Ovary (tissue), 3 donors: ENCODE data around the gene SLIT3.

Experiments
- POLR2A ChIP-seq: fragments of 450-650 bp; IDR thresholded peaks from one replicate; pipeline ENCODE4 v1.6.1; 2017; ENCODE audit warnings: antibody characterized with exemption, mild to moderate bottlenecking, moderate library complexity
- TF ChIP-seq, protein P1 (sequence below), 3 donors: fragments of 450-650 bp in 2 of 3; fragments of 200-600 bp in 1 of 3; IDR thresholded peaks; one replicate each; pipeline versions ENCODE4 v1.5.1 to v1.8.0; 2016 to 2022; ENCODE audit warnings: antibody characterized with exemption in 3 of 3, mild to moderate bottlenecking in 1 of 3
- donor health status: DM: no; HTN: no; CAD: no.

DNA sequence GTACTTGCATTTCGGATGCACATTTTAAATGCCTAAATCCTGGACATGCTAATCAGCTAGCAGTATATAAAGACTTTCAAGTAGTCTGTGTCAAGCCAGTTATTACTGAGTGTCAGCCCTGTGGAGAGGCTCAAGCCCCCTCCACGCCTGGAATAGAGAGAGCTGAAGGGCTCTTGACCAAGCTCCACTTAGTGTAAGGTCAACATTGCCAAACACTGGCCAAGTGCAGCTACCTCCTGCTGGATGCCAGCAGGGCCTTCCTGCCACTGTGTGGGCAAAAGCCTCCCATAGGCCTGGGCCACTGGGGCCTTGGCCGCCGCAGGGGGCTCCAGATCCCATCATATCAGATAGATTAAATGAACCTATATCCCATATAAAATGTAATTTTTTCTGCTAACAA is 482.4 kb downstream of the SLIT3 start:
- TF ChIP-seq, protein P1, sequence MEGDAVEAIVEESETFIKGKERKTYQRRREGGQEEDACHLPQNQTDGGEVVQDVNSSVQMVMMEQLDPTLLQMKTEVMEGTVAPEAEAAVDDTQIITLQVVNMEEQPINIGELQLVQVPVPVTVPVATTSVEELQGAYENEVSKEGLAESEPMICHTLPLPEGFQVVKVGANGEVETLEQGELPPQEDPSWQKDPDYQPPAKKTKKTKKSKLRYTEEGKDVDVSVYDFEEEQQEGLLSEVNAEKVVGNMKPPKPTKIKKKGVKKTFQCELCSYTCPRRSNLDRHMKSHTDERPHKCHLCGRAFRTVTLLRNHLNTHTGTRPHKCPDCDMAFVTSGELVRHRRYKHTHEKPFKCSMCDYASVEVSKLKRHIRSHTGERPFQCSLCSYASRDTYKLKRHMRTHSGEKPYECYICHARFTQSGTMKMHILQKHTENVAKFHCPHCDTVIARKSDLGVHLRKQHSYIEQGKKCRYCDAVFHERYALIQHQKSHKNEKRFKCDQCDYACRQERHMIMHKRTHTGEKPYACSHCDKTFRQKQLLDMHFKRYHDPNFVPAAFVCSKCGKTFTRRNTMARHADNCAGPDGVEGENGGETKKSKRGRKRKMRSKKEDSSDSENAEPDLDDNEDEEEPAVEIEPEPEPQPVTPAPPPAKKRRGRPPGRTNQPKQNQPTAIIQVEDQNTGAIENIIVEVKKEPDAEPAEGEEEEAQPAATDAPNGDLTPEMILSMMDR (IDR thresholded peaks at IDR 0.05): no peak
- TF ChIP-seq POLR2A: no peak
